GM21526 (cell line): ENCODE results near the gene GNAS-AS1.

Source experiments
- ATAC-seq: cut with Tn5 transposase; IDR thresholded peaks from one replicate; pipeline ENCODE4 v1.9.1; 2021; ENCODE audit warnings: moderate library complexity; ENCODE audit not compliant: unreplicated experiment, low FRiP score

Gene GNAS-AS1

DNA sequence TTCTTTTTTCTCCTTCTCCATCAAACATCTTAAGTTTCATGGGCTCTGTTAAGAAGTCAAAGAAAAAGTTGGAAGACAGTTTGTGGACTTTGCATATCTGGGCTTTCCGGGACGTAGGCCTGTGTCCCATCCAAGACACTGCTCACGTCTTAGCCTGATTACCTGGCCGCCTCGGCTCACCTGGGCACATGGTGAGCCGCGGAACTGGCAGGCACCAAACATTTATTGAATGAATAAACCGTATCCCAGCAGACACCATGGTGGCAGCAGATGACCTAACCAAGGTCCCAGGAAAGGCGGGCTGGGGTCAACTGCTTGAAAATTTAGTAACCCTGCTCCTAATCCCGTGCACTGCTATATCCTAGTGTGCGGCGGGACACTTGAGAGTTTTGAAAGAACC is 37.4 kb upstream of the GNAS-AS1 start:
- no peak for ATAC-seq

DNA sequence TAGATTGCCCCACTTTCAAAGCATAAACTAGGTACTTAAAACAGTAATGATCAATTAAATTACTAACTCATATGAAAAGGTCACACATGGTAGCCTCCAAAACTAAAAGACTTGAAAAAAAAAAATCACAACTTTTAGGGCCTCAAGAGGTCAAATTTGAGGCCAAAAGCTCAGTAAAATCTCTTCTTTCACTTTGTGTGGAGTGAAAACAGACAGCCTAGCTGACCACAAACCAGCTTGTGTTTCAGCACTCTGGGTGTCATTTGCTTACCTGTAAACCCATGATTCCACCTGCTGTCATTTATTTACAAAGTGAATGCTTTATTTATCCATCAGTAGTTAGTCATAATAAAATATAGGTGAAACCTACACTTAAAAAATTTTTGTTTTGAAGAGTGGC is 35.8 kb upstream of the GNAS-AS1 start:
- ATAC-seq, result no peak

DNA sequence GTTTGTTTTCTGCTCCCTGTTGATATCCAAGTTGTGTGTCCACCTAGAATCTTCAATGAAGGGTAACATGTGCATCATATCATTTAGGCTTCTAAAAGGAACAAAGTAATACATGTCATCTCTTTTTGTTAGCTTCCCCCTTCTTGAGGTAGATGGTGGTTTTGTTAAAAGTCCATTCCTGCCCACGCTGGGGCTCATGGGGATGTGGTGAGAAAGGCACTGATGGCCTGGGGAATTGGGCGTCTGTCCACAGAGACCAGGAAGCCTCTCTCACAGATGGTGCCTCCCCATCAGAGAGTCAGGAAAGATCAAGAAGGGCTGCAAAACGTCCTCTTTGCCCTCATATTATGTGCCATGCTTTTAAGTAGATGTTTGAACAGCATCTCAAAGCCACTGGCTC is 34.3 kb upstream of the GNAS-AS1 start:
- no peak for ATAC-seq

DNA sequence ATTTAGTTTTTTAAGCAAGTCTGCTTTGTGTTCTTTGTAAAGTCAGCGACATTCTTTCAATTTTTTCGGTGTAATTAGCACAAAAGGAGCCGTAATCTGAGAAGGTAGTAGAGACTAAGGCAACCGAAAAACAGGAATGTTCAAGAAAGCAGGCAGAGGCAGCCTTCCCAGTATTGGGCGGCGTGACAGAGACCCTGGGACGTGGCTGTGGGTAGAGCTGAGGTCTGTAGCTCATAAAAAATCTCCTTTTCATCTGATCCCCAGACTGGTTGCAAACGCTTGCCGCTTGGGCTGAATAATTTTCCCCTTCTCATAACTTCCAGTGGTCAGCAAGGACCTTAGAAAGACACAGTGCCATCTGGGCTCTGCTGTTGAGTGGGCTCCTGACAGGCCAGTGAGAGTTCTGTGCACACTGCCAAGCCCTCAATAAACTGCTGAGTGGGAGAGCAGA is 32.6 kb upstream of the GNAS-AS1 start:
- no peak for ATAC-seq

GRCh38 chr20:58882704-58883089 is 32.0 kb upstream of the GNAS-AS1 start:
- no peak for ATAC-seq

DNA sequence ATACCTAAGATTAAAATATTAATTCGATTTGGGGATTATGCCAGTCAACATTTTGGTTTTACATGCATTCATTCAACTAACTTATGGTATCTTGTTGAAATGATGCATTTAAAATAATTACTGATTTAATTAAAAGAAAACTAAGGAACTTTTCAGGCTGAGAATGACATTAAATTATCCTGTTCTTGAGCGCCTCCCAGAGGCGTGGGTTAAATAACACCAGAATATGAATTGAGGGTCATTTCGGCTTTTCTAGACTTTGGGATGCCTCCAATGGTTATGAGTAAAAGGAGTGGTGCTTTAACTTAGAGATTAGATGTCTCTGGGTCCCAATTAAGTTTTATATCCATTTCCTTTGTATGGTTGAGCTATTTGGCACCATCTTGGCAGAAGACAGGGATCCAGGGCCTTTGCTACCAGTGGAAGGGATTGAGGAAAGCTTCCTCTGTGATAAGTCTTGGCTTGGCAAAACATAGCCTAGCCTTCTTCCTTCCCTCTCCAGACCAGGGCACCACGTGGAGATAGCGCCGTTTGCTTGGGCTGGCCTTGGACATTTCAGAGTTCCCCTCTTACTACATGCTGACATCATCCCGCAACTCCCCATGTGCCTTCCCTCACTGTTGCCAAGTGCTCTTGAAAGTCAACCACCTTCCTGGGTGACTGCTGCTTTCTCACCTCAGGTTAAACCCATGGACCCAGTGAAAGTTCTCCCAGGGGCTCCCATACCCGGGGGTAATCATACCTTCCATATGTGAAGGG is 30.5 kb upstream of the GNAS-AS1 start:
- ATAC-seq, result no peak

DNA sequence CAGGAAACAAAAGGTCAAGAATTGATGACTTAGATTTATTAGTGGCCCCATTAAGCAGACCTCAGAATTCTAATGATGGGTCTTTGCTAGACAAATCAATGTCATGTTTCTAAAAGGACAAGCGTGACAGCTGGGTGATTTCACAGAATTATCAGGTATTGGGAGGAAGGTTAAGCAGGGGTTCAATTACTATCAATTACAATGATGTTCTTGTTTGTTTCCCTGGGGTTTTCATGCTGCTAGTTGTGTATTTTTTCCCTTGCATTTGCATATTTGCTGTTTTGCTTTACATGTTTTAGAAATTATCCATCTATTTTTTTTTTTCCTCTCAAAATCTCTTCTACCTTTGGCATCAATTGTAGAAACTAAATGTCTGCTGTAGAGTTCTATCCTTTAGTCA is 29.7 kb upstream of the GNAS-AS1 start:
- ATAC-seq, result no peak

- no peak for ATAC-seq
These were observed 27.7 kb upstream of the GNAS-AS1 start for GRCh38 chr20:58878399-58878798.

DNA sequence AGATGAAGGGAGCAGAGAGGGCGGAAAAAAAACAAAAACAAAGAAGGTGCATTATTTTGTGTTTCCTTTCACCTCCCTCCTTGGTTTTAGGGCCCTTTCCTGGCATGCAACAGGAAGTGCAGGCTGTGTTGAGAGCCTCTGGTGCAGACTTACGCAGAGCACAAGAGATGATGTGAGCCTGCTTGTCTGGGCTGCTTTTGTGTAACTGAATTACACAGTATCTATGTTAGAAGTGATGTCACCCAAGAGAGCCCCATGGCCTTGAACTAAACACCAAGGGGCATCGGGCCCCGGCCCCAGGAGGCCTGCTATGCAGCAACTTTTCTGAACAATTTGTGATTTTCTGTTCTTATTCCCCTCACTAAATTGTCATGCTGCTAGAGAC is 27.3 kb upstream of the GNAS-AS1 start:
- ATAC-seq, result no peak

- no peak for ATAC-seq
These were observed 26.6 kb upstream of the GNAS-AS1 start for GRCh38 chr20:58877050-58877975.

GRCh38 chr20:58876437-58876836 is 25.7 kb upstream of the GNAS-AS1 start:
- ATAC-seq, result no peak

- no peak for ATAC-seq
These were observed 24.9 kb upstream of the GNAS-AS1 start for GRCh38 chr20:58875541-58876134.

GRCh38 chr20:58875111-58875510 is 24.4 kb upstream of the GNAS-AS1 start:
- no peak for ATAC-seq

DNA sequence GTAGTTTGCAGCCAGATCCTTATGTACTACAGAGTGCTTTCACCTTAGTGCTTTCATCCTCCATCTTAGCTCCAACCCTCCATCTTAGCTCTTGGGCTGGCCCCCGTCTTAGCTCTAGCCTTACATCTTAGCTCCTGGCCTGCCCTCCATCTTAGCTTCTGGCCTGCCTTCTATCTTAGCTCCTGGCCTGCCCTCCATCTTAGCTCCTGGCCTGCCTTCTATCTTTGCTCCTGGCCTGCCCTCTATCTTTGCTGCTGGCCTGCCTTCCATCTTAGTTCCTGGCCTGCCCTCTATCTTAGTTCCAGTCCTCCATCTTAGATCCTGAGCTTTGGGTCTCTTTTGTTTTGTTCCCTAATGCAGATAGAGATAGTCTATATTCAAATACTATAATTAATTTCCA is 23.8 kb upstream of the GNAS-AS1 start:
- ATAC-seq, result no peak

- ATAC-seq, result no peak
These were observed 20.9 kb upstream of the GNAS-AS1 start for GRCh38 chr20:58871533-58872102.

DNA sequence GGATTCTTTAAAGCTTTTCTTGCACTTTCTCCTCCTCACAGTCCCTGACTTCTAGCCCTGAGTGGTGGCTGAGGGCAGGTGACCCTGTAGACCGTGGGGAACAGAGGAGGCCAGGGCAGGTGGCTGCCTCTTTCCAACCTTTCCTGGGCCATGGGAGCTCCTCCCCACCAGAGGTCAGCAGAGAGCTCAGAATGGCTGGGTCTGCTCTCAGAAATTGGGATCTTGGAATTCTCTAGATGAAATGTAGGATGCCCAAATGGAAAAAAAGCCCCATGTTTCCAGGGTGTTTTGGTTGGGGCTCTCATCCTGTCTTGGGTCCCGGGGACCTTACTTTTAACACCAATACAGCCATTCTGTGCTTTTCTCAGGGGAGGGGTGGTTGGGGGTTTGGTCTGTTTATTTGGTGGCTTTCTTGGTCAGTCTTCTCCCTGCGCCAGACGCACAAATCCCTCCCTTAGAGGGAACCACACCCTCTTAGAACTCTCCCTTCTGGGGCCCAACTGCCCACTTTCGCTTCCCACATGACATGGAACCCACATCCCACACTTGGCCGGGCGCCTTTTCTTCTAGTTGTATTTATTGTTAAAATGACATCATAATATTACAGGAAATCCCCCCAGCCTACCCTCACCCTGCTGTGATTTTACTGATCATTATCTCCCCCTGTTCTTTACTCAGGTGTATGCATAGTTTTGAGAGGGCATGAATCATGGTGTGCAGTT is 19.8 kb upstream of the GNAS-AS1 start:
- no peak for ATAC-seq

DNA sequence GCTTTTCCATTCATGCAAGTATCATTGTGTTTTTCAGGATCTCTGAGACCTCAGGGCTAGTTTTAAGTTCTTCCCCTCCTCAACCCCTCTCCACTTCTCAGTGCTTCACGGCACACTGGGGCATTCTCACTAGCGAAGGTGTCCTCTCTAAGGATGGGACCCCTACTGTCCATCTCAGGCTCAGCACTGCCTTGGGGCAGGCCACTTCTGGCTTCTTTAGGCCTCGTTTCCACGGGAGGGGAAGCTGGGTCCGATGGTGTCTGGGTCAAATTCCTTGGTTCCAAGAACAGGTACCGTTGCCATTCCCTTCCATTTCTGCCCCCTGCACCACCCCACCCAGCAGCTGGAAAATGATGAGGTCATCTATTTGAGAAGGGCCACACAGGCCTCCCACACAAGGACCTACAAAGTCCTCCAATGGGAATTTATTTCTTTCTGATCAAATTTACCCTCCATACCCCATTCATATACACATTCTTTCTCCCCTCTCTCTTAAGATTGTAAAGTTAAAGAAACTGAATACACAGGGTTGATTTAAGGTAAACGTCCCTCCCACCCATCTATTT is 19.0 kb upstream of the GNAS-AS1 start:
- no peak for ATAC-seq

DNA sequence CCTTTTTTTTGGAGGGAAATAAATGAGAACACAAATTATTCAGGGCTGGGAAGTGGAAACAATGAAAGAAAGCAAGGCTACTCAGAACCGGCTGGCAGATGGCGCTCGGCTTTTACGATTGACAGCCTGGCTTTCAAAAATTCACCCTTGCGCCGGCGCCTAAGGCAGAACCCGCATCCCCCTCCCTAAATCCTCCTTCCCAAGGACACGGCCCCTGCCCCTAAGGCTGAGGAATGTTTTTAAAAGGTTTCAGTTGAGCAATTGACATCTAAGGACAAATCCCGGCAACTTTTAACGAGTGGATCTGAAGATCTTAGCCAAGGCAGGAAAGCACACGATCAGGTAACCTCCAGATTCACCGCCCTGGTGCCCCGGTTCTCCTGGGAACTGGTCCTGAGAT is 18.1 kb upstream of the GNAS-AS1 start:
- ATAC-seq, result no peak

- ATAC-seq, result no peak
These were observed 16.5 kb upstream of the GNAS-AS1 start for GRCh38 chr20:58867211-58867610.

DNA sequence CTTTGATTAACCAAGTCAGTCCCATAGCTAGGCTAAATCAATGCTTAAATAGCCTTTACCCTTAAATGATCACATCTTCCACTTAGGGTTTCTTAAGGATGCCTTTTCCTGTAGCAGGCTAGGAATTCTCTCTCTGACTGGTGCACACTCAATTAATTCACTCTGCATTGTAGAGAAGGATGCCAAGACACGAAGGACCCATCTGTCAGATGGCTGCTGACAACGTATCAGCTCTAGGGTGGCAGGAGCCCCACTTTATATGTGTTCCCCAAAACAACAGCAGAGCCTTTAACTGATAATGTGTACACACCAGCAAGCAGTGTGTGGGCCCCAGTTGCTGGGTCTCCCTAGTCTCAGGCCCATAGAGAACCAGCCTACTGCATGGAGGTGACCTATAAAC is 15.1 kb upstream of the GNAS-AS1 start:
- ATAC-seq, result no peak
